Right lobe of liver (tissue), 6 donors: ENCODE results near the gene P4HA2. TPM values are rescaled to one million over a fixed set of nuclear protein-coding genes. Genes with fewer than 3 reads are reported as not detected.

Source experiments
- ATAC-seq, 4 donors: fragments of 200-7000 bp; cut with Tn5 transposase; one replicate each; pipeline ENCODE4 v1.9.1; 2020; ENCODE audit warnings: mild to moderate bottlenecking in 4 of 4, moderate library complexity in 4 of 4
- DNase-seq, 3 donors: peaks; one replicate each; pipeline ENCODE4 v3.0.0-alpha.2; 2020
- H3K27ac ChIP-seq, 3 donors: fragments of 200-600 bp; one replicate each; pipeline ENCODE4 v1.8.0; 2022
- H3K27me3 ChIP-seq, 2 donors: fragments of 200-600 bp; one replicate each; pipeline ENCODE4 v1.8.0; 2022
- H3K36me3 ChIP-seq, 4 donors: fragments of 200-600 bp; sonication (generic) in 1 of 4; one replicate each; pipeline versions ENCODE4 v1.5.1 to v1.8.0; 2017 to 2022; ENCODE audit warnings: control low read depth in 1 of 4
- H3K4me1 ChIP-seq, 4 donors: fragments of 200-600 bp; sonication (generic) in 1 of 4; one replicate each; pipeline versions ENCODE4 v1.5.1 to v1.8.0; 2017 to 2022; ENCODE audit warnings: control low read depth in 1 of 4
- H3K4me3 ChIP-seq, 3 donors: fragments of 200-600 bp; one replicate each; pipeline ENCODE4 v1.8.0; 2022
- H3K9me3 ChIP-seq, 4 donors: fragments of 200-600 bp; sonication (generic) in 1 of 4; one replicate each; pipeline versions ENCODE4 v1.5.1 to v1.8.0; 2017 to 2022; ENCODE audit warnings: control low read depth in 1 of 4
- POLR2A ChIP-seq: fragments of 450-650 bp; IDR thresholded peaks from one replicate; pipeline ENCODE4 v1.6.1; 2017; ENCODE audit warnings: antibody characterized with exemption, mild to moderate bottlenecking
- WGBS: methylation state at CpG from one replicate; pipeline ENCODE4 v1.1.6; 2018; ENCODE audit warnings: low coverage, low lambda C conversion rate; ENCODE audit not compliant: insufficient coverage; ENCODE audit errors: missing lambda C conversion rate; 5-methylcytosine and 5-hydroxymethylcytosine counted together
- intact Hi-C, 2 donors: fragments of 100-400 bp; cut with DNase I; formaldehyde crosslinking; loops; one replicate each; pipeline versions ENCODE4 v1.11.2 to v1.14.1; 2022
- total RNA-seq, 6 experiments: library from RNA; depleted of rRNA in 2 of 6; stranded (reverse); fragments of >200 nt in 2 of 6; fragmentation: NEBNext Ultra II Directional in 3 of 6; extraction: Animal tissue kit (Norgen Biotek cat#: 25700) in 3 of 6; gene quantifications; one replicate each; pipeline versions ENCODE4 v1.1.0 to v1.2.4, GENCODE V29; 2016 to 2023
- TF ChIP-seq, protein P1 (sequence below), 4 donors: fragments of 200-600 bp in 3 of 4; fragments of 450-650 bp in 1 of 4; IDR thresholded peaks; one replicate each; pipeline versions ENCODE4 v1.5.1 to v1.8.0; 2016 to 2022; ENCODE audit warnings: antibody characterized with exemption in 4 of 4, mild to moderate bottlenecking in 2 of 4
- donor health status: DM: no; HTN: yes; CAD: no.
- donor health status: DM: no; HTN: no; CAD: no.
- donor health status: DM: no; HTN: no; CAD: no.
- donor health status: DM: no; HTN: yes; CAD: no.
- donor health status: DM: no; HTN: yes; CAD: no.

P4HA2 gene
- total RNA-seq, 6 experiments from 2014 or later, result 11.5 to 23.2 (median 16.5) TPM

DNA sequence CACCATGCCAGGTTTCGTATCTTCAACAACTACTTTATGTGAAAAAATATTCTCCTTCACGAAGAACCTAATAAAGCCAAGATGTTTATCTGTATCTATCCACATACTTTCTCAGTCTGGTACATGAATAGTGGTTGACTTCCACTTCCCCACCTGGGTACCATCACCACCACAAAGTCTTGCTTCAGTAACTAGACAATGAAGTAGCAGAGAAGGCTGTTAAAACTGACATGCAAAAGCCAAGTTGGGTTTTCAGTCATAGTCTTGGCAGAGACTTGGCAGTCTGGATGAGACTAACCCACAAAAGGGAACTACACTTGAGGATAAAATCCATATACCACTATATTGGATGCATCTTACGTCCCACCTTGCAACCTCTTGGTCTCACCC lies 5.0 kb downstream of the P4HA2 start:
- DNase-seq (no peak), ATAC-seq (no peak)
- H3K27me3 ChIP-seq, result no peaks in the 10 kb centered on the region
- intact Hi-C loops, result no loop called here
- H3K9me3 ChIP-seq, result no peaks in the 10 kb centered on the region
- H3K36me3 ChIP-seq, result no peaks in the 10 kb centered on the region
- peaks cover 0 to 10% (median 0%) of the 10 kb centered on the region in 4 donors for H3K4me1 ChIP-seq
- H3K27ac ChIP-seq, result no peak overlapping the region
- 98% methylated on average over 3 of the region's 3 CpGs for WGBS
- H3K4me3 ChIP-seq, result no peak overlapping the region
- no peak for TF ChIP-seq POLR2A
- TF ChIP-seq, protein P1, sequence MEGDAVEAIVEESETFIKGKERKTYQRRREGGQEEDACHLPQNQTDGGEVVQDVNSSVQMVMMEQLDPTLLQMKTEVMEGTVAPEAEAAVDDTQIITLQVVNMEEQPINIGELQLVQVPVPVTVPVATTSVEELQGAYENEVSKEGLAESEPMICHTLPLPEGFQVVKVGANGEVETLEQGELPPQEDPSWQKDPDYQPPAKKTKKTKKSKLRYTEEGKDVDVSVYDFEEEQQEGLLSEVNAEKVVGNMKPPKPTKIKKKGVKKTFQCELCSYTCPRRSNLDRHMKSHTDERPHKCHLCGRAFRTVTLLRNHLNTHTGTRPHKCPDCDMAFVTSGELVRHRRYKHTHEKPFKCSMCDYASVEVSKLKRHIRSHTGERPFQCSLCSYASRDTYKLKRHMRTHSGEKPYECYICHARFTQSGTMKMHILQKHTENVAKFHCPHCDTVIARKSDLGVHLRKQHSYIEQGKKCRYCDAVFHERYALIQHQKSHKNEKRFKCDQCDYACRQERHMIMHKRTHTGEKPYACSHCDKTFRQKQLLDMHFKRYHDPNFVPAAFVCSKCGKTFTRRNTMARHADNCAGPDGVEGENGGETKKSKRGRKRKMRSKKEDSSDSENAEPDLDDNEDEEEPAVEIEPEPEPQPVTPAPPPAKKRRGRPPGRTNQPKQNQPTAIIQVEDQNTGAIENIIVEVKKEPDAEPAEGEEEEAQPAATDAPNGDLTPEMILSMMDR (IDR thresholded peaks at IDR 0.05), result no peak

DNA sequence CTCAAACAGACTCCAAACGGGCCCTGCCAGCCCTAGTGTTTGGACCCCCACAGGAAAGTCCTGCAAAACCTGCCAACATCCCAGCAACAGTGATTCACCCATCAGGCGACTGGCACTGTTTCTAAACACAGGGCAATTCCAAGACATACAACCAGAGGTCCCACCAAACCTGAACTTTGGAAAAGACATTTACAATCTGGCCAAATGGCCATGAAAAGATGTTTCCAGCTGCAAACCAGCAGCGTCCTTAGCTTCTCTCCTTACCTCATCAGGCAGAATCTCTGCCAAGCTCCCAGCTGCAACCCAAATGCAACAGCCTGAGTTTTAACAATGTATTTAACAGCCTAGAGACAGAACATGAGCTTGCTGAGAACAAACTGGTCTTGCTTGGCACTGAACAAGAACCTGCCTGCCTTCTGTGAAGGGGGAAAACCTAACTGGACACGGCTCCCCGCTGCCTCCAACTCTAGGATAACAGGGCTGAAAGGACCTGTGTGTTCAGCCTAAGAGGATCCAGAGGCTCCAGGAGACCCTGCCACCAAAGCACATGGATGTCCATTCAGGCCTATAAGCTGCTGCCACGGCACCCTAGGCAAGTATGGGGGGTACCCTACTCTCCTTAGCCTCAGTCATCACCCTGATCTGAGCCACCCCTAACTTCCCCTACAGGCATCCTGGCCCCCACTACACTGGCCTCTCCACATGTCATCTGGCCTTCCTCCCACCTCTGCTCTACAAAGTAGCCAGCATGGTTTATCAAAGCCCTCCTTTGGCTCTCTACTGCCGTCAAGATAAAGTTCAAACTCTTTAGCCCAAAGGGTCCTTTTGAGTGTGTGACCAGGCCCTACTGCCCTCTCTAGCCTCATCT lies 5.6 kb downstream of the P4HA2 start:
- Histone ChIP-seq H3K36me3 (no peaks in the 10 kb centered on the region), H3K4me1 (peaks cover 0 to 9% (median 0%) of the 10 kb centered on the region in 4 donors), H3K4me3 (no peak overlapping the region), H3K27me3 (no peaks in the 10 kb centered on the region), H3K9me3 (no peaks in the 10 kb centered on the region), H3K27ac (no peak overlapping the region)
- TF ChIP-seq POLR2A, result no peak
- TF ChIP-seq, protein P1 (IDR thresholded peaks at IDR 0.05), result no peak
- 68% methylated on average over 4 of the region's 7 CpGs for WGBS
- no peak for DNase-seq
- intact Hi-C loops, result no loop called here
- no peak for ATAC-seq

DNA sequence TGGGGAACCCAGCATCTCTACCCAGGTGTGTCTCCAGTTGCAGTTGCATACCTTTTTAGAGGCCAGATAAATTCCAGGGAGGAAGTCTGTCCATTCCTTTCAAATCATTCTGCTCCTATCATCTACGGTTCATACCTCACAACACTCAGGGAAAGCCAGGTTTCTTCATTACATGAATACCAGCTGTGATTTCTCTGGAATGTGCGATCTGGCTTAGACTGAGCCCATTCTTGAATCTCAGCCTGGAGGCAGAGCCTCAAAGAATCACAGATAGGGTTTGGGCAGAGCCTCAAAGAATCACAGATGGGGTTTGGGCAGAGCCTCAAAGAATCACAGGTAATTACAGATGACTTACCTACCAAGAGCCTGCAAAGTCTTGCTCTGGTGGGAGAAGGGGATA lies 7.2 kb downstream of the P4HA2 start:
- peaks cover 0 to 2% (median 0%) of the 10 kb centered on the region in 4 donors for H3K36me3 ChIP-seq
- DNase-seq (no peak), ATAC-seq (no peak)
- intact Hi-C loops, result no loop called here
- no peaks in the 10 kb centered on the region for H3K9me3 ChIP-seq
- 100% methylated on average over 2 of the region's 2 CpGs for WGBS
- H3K27ac ChIP-seq, result no peak overlapping the region
- TF ChIP-seq, protein P1 (IDR thresholded peaks at IDR 0.05), result no peak
- no peak for TF ChIP-seq POLR2A
- no peaks in the 10 kb centered on the region for H3K27me3 ChIP-seq
- H3K4me3 ChIP-seq, result no peak overlapping the region
- peaks cover 0 to under 1% (median 0%) of the 10 kb centered on the region in 4 donors for H3K4me1 ChIP-seq

DNA sequence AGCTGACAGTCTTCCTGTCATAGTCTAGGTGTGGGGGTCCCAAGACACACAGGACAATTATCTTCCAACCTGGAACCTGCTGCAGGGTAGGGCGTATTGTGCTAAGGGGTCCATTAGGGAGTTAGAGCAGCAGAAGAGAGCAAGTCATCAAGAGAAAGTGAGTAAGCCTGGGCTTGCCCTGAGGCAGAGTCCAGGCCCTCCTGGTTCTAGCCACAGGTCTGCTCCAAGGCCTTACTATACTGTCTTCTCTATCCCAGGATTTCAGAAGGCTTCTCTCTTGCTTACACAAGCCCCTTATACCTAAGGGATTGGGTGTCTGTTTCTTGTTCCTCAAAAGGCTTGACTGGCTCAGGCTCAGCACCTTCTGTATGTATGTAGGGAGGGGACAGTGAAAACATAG lies 7.7 kb downstream of the P4HA2 start:
- no peaks in the 10 kb centered on the region for H3K9me3 ChIP-seq
- no peaks in the 10 kb centered on the region for H3K4me1 ChIP-seq
- no peak overlapping the region for H3K4me3 ChIP-seq
- peaks cover 0 to 2% (median 0%) of the 10 kb centered on the region in 4 donors for H3K36me3 ChIP-seq
- DNase-seq, result no peak
- no peak for ATAC-seq
- 100% methylated on average over 1 of the region's 1 CpG for WGBS
- H3K27me3 ChIP-seq, result no peaks in the 10 kb centered on the region
- no peak overlapping the region for H3K27ac ChIP-seq
- TF ChIP-seq, protein P1 (IDR thresholded peaks at IDR 0.05), result no peak
- no peak for TF ChIP-seq POLR2A
- intact Hi-C loops, result no loop called here
